EH (cell line): ENCODE data around the gene PGAP2.
"Not testable (repeated sequence)": the region's sequence is repeated elsewhere in the genome, so short reads cannot be mapped to it uniquely, and the experiment has no call there.

Experiments used
- DNase-seq: peaks from one replicate; pipeline ENCODE4 v3.0.0-alpha.2; 2015; ENCODE audit warnings: low read depth

The PGAP2 gene

GRCh38 chr11:3807909-3808860, at the start of gene PGAP2:
Gene PGAP2 (plus strand): TSS chr11:3808560. CDS start chr11:3811260, 2,700 bp downstream.
- DNase-seq = peak; percentile 66

- DNase-seq = no peak
Observed at GRCh38 chr11:3764266-3764665, 44.1 kb upstream of the PGAP2 start.

- DNase-seq = not testable (repeated sequence)
Observed at GRCh38 chr11:3766836-3767235, 41.5 kb upstream of the PGAP2 start.

- DNase-seq = no peak
Observed at GRCh38 chr11:3767536-3767935, 40.8 kb upstream of the PGAP2 start.

- no peak for DNase-seq
Observed at GRCh38 chr11:3773180-3773579, 35.2 kb upstream of the PGAP2 start.

GRCh38 chr11:3775736-3776406, 32.5 kb upstream of the PGAP2 start:
- DNase-seq = peak; percentile 13

GRCh38 chr11:3781423-3781822, 26.9 kb upstream of the PGAP2 start:
- peak; percentile 73 for DNase-seq

- DNase-seq = no peak
Observed at GRCh38 chr11:3782963-3783362, 25.4 kb upstream of the PGAP2 start.

GRCh38 chr11:3783611-3784010, 24.7 kb upstream of the PGAP2 start:
- no peak for DNase-seq

GRCh38 chr11:3786781-3787428, 21.5 kb upstream of the PGAP2 start:
- peak; percentile 47 for DNase-seq

- not testable (repeated sequence) for DNase-seq
Observed at GRCh38 chr11:3794387-3794786, 14.0 kb upstream of the PGAP2 start.

GRCh38 chr11:3795131-3796001, 13.0 kb upstream of the PGAP2 start:
- no peak for DNase-seq

- DNase-seq = no peak
Observed at GRCh38 chr11:3796002-3796311, 12.4 kb upstream of the PGAP2 start.

GRCh38 chr11:3796346-3796745, 12.0 kb upstream of the PGAP2 start:
- DNase-seq = no peak

GRCh38 chr11:3796801-3797328, 11.5 kb upstream of the PGAP2 start:
- no peak for DNase-seq

GRCh38 chr11:3797329-3798090, 10.8 kb upstream of the PGAP2 start, which contains the start of gene NUP98:
Gene NUP98 (minus strand): TSS chr11:3797554. CDS start chr11:3782117, 15,437 bp downstream.
- DNase-seq = peak; percentile 100

- DNase-seq = no peak
Observed at GRCh38 chr11:3799143-3799542, 9.2 kb upstream of the PGAP2 start.

- DNase-seq = no peak
Observed at GRCh38 chr11:3799873-3800272, 8.5 kb upstream of the PGAP2 start.

- DNase-seq = peak; percentile 86
Observed at GRCh38 chr11:3802011-3802790, 6.2 kb upstream of the PGAP2 start.
